NCI-H1092 (cell line): ENCODE data around the gene USF2.

Experiments
- DNase-seq: peaks from one replicate; lab custom pipeline; 2025; lab: John Stamatoyannopoulos, UW

Gene USF2

GRCh38 chr19:35301961-35302360 lies 33.2 kb downstream of the USF2 start:
- DNase-seq: no peak

- DNase-seq: no peak
Measured at GRCh38 chr19:35302446-35302845, 33.7 kb downstream of the USF2 start.

- DNase-seq: no peak
Measured at GRCh38 chr19:35303357-35303915, 34.7 kb downstream of the USF2 start.

GRCh38 chr19:35304036-35304435 lies 35.3 kb downstream of the USF2 start:
- DNase-seq: no peak

GRCh38 chr19:35305181-35305580 lies 36.4 kb downstream of the USF2 start:
- no peak for DNase-seq

GRCh38 chr19:35306473-35307246 lies 37.9 kb downstream of the USF2 start:
- DNase-seq: no peak

GRCh38 chr19:35307931-35308330 lies 39.2 kb downstream of the USF2 start:
- DNase-seq: no peak

- DNase-seq: no peak
Measured at GRCh38 chr19:35308910-35309309, 40.1 kb downstream of the USF2 start.

- DNase-seq: no peak
Measured at GRCh38 chr19:35309481-35310279, 40.9 kb downstream of the USF2 start.

- no peak for DNase-seq
Measured at GRCh38 chr19:35310331-35310730, 41.6 kb downstream of the USF2 start.

GRCh38 chr19:35310811-35311465 lies 42.2 kb downstream of the USF2 start:
- no peak for DNase-seq

GRCh38 chr19:35311901-35312665 lies 43.3 kb downstream of the USF2 start:
- no peak for DNase-seq

- DNase-seq: no peak
Measured at GRCh38 chr19:35313587-35313986, 44.8 kb downstream of the USF2 start.

GRCh38 chr19:35314031-35314430 lies 45.3 kb downstream of the USF2 start:
- no peak for DNase-seq

- no peak for DNase-seq
Measured at GRCh38 chr19:35314858-35315470, 46.2 kb downstream of the USF2 start.

GRCh38 chr19:35315883-35316282 lies 47.1 kb downstream of the USF2 start:
- DNase-seq: no peak

- no peak for DNase-seq
Measured at GRCh38 chr19:35316560-35316959, 47.8 kb downstream of the USF2 start.

GRCh38 chr19:35317464-35318043 lies 48.8 kb downstream of the USF2 start:
- no peak for DNase-seq

GRCh38 chr19:35318679-35319448 lies 50.1 kb downstream of the USF2 start:
- no peak for DNase-seq

GRCh38 chr19:35320065-35320713 lies 51.4 kb downstream of the USF2 start:
- DNase-seq: no peak
